GM10266 (cell line): ENCODE results near the gene FDCSP.
"Not testable (repeated sequence)": the region's sequence is repeated elsewhere in the genome, so short reads cannot be mapped to it uniquely, and the experiment has no call there.

Source experiments
- DNase-seq: peaks from one replicate; pipeline ENCODE4 v3.0.0; 2012; ENCODE audit errors: extremely low spot score
- TF ChIP-seq, protein P1 (sequence below): IDR thresholded peaks from 2 replicates; pipeline ENCODE4 v1.5.1; 2012; ENCODE audit warnings: mild to moderate bottlenecking, low read depth; ENCODE audit not compliant: control insufficient read depth, insufficient read depth; ENCODE audit errors: missing control alignments

The FDCSP gene

GRCh38 chr4:70196857-70197256 is 29.1 kb upstream of the FDCSP start:
- TF ChIP-seq, protein P1, sequence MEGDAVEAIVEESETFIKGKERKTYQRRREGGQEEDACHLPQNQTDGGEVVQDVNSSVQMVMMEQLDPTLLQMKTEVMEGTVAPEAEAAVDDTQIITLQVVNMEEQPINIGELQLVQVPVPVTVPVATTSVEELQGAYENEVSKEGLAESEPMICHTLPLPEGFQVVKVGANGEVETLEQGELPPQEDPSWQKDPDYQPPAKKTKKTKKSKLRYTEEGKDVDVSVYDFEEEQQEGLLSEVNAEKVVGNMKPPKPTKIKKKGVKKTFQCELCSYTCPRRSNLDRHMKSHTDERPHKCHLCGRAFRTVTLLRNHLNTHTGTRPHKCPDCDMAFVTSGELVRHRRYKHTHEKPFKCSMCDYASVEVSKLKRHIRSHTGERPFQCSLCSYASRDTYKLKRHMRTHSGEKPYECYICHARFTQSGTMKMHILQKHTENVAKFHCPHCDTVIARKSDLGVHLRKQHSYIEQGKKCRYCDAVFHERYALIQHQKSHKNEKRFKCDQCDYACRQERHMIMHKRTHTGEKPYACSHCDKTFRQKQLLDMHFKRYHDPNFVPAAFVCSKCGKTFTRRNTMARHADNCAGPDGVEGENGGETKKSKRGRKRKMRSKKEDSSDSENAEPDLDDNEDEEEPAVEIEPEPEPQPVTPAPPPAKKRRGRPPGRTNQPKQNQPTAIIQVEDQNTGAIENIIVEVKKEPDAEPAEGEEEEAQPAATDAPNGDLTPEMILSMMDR: no peak
- no peak for DNase-seq

- no peak for DNase-seq
- TF ChIP-seq, protein P1: no peak
These were observed 28.1 kb upstream of the FDCSP start for GRCh38 chr4:70197842-70198241.

DNA sequence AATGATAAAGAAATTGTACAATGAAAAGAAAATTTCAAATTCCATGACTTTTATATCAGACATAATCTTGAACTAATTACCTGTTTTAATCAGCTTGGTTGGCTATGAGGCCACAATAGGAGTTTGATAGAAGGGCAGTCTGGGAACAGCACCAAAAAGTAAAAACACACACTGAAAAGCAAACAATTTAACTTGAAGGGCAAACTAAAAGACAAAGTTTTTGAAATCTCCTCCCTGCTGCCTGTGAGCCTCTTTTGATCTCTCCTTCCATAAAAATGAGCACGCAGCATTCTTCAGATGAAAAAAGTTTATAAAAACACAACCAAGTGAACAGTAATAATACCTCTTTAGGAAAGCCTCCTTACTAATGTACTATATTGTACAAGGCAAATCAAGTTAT is 22.3 kb upstream of the FDCSP start:
- TF ChIP-seq, protein P1: no peak
- no peak for DNase-seq

DNA sequence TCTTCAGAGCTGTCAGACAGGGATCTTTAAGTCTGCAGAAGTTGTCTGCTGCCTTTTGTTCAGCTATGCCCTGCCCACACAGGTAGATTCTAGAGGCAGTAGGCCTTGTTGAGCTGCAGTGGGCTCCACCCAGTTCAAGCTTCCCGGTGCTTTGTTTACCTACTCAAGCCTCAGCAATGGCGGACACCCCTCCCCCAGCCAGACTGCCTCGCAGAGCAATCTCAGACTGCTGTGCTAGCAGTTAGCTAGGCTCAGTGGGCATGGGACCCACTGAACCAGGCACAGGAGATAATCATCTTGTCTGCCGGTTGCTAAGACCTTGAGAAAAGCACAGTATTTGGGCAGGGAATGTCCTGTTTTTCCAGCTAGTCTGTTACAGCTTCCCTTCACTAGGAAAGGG is 13.2 kb upstream of the FDCSP start:
- not testable (repeated sequence) for DNase-seq

GRCh38 chr4:70216109-70216508 is 9.8 kb upstream of the FDCSP start:
- DNase-seq: not testable (repeated sequence)

GRCh38 chr4:70216550-70216949 is 9.4 kb upstream of the FDCSP start:
- DNase-seq: not testable (repeated sequence)

DNA sequence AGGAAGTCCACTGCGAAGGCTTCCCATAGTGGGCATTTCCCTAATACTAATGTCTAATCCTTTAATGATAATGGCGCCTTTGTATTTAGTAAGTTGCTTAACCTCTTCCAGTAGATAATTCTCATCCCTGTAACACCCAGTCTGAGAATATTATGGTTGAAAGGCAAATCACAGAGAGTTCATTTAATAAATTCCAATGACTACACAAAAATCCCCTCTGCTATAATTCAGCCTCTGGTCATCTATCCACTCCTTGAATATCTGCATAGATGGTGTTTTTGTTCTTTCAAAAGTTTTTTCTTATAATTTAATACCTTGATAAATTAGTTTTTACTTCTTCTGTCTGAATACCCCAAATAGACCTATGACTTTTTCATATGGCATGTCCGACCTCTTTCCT is 4.5 kb upstream of the FDCSP start:
- not testable (repeated sequence) for DNase-seq

DNA sequence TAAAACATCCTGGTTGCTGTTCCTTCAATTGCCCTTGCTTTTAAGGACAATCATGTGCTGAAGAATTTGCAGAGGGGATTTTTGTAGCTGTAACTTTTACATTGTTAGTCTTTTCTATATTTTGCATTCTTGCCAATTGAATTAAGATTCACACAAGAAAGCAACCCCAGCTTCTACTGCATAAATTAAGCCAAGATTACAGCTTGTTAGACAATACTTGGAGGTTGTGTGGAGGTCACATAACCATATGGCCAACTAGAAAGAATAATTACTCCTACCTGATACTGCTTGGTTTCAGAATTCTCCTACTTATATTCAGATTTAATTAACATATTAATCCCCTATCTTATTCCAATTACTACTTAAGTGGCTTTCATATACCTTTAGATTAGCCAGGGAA is 4.1 kb upstream of the FDCSP start:
- DNase-seq: not testable (repeated sequence)

GRCh38 chr4:70236125-70236524 is 10.2 kb downstream of the FDCSP start:
- TF ChIP-seq, protein P1: no peak
- no peak for DNase-seq

GRCh38 chr4:70239131-70239883 is 13.4 kb downstream of the FDCSP start:
- TF ChIP-seq, protein P1: no peak
- DNase-seq: no peak
